K562 (cell line): ENCODE results near the gene FUBP3. TPM values are rescaled to one million over a fixed set of nuclear protein-coding genes. Genes with fewer than 3 reads are reported as not detected.

Source experiments
- ATAC-seq: fragments of 200-7000 bp; cut with Tn5 transposase; 3 replicates; pipeline ENCODE4 v1.9.1; 2020; ENCODE audit warnings: moderate library complexity
- BruUV-seq: library from RNA; stranded (reverse); fragments of 400-500 nt; replicated peaks from 2 replicates; lab custom pipeline; 2021; lab: Mats Ljungman, UMichigan
- CTCF ChIA-PET: fragments of 300-600 bp; formaldehyde crosslinking; extraction: SDS; loops from one replicate; lab custom pipeline; 2021; ENCODE audit warnings: low intra/inter-chr PET ratio; lab: Yijun Ruan, JAX
- POLR2A ChIA-PET: fragments of 300-600, 350-650 bp; sonication (Branson Sonifier 250); formaldehyde crosslinking; extraction: SDS; loops from one replicate; lab custom pipeline; 2021; ENCODE audit warnings: antibody characterized with exemption, inconsistent platforms; lab: Yijun Ruan, JAX
- DNase-seq, 4 experiments: peaks; one replicate each; pipeline versions ENCODE4 v3.0.0 to v3.0.0-alpha.2; 2011 to 2018; ENCODE audit warnings: low spot score in 3 of 4, mixed read lengths in 3 of 4; ENCODE audit errors: extremely low read depth in 1 of 4
- FAIRE-seq: peaks from 2 replicates; lab custom pipeline; 2011; peaks lifted over from hg19 to GRCh38; lab: Jason Lieb, UNC
- H2AFZ ChIP-seq: 2 replicates; pipeline ENCODE4 v1.6.0; 2011; ENCODE audit warnings: low read depth, low read length, control low read depth, inconsistent platforms
- H3K27ac ChIP-seq: fragments of 200-600 bp; 3 replicates; pipeline ENCODE4 v1.8.0; 2011; ENCODE audit warnings: low read depth, mild to moderate bottlenecking, control low read depth, inconsistent platforms, low read length, moderate library complexity, mixed read lengths; ENCODE audit errors: extremely low read depth
- H3K27me3 ChIP-seq, 2 experiments: fragments of 300-600 bp in 1 of 2; 2 replicates in 1 of 2; 3 replicates in 1 of 2; pipeline versions ENCODE4 v1.6.0 to v1.8.0; 2011; ENCODE audit warnings: inconsistent platforms in 2 of 2, low read length in 2 of 2, mild to moderate bottlenecking in 1 of 2, mixed read lengths in 1 of 2, moderate library complexity in 1 of 2; ENCODE audit not compliant: control insufficient read depth in 2 of 2, insufficient read depth in 2 of 2
- H3K36me3 ChIP-seq: fragments of 300-600 bp; 3 replicates; pipeline ENCODE4 v1.8.0; 2011; ENCODE audit warnings: mild to moderate bottlenecking, low read length, inconsistent platforms; ENCODE audit not compliant: control insufficient read depth, insufficient read depth
- H3K4me1 ChIP-seq, 2 experiments: fragments of 200-600 bp in 1 of 2; replicated peaks in 1 of 2; 2 replicates in 1 of 2; 3 replicates in 1 of 2; pipeline versions ENCODE4 v1.5.1 to v1.8.0; 2011; ENCODE audit warnings: inconsistent platforms in 2 of 2, low read length in 2 of 2, mild to moderate bottlenecking in 1 of 2, mixed read lengths in 1 of 2, moderate library complexity in 1 of 2; ENCODE audit not compliant: control insufficient read depth in 2 of 2, insufficient read depth in 2 of 2
- H3K4me2 ChIP-seq: 2 replicates; pipeline ENCODE4 v1.6.1; 2011; ENCODE audit warnings: low read length, control low read depth, inconsistent platforms, mixed read lengths; ENCODE audit not compliant: insufficient read depth
- H3K4me3 ChIP-seq: fragments of 200-600 bp; sonication (generic), shearing (Covaris generic); 2 replicates; pipeline ENCODE4 v1.5.1; 2016; ENCODE audit warnings: control low read depth, inconsistent platforms
- H3K79me2 ChIP-seq: fragments of 200-600 bp; 3 replicates; pipeline ENCODE4 v1.8.0; 2011; ENCODE audit warnings: low read length, inconsistent platforms; ENCODE audit not compliant: control insufficient read depth, insufficient read depth
- H3K9ac ChIP-seq, 2 experiments: 2 replicates each; pipeline versions ENCODE4 v1.6.0 to v1.6.1; 2011; ENCODE audit warnings: low read depth in 2 of 2, low read length in 2 of 2, control low read depth in 1 of 2, inconsistent platforms in 1 of 2, mild to moderate bottlenecking in 1 of 2, mixed read lengths in 1 of 2; ENCODE audit not compliant: insufficient read depth in 1 of 2
- H3K9me1 ChIP-seq: one replicate; pipeline ENCODE4 v1.6.0; 2011; ENCODE audit warnings: inconsistent platforms, mild to moderate bottlenecking, low read length, moderate library complexity; ENCODE audit not compliant: control insufficient read depth, insufficient read depth
- H3K9me3 ChIP-seq: replicated peaks from 2 replicates; pipeline ENCODE4 v1.5.1; 2011; ENCODE audit warnings: low read depth, low read length, inconsistent platforms; ENCODE audit not compliant: control insufficient read depth, insufficient read depth
- H4K20me1 ChIP-seq: replicated peaks from 2 replicates; pipeline ENCODE4 v1.6.1; 2011; ENCODE audit warnings: low read length, inconsistent platforms, mixed read lengths; ENCODE audit not compliant: control insufficient read depth, insufficient read depth
- CEBPB ChIP-seq: fragments of 450-650 bp; IDR thresholded peaks from 2 replicates; pipeline ENCODE4 v1.6.1; 2016; ENCODE audit warnings: missing genetic modification characterization, missing compliant biosample characterization
- MEF2D ChIP-seq: conservative IDR thresholded peaks from 2 replicates; pipeline ENCODE4 v1.6.1; 2016; ENCODE audit warnings: low read depth, missing genetic modification characterization, missing compliant biosample characterization
- PBX2 ChIP-seq, 2 experiments: IDR thresholded peaks in 1 of 2; conservative IDR thresholded peaks in 1 of 2; 2 replicates each; pipeline ENCODE4 v1.6.1; 2016; ENCODE audit warnings: low read depth in 2 of 2, mild to moderate bottlenecking in 1 of 2, missing compliant biosample characterization in 1 of 2, missing genetic modification characterization in 1 of 2, moderate library complexity in 1 of 2
- PURB ChIP-seq: sonication (generic); formaldehyde crosslinking; IDR thresholded peaks from 2 replicates; pipeline ENCODE4 v1.9.0; 2021; ENCODE audit warnings: low read depth, mild to moderate bottlenecking, missing genetic modification reagents
- RFX5 ChIP-seq: IDR thresholded peaks from 2 replicates; pipeline ENCODE4 v1.6.1; 2011; ENCODE audit warnings: low read depth, mild to moderate bottlenecking, improper control_type of control experiment, low read length
- SIRT6 ChIP-seq: IDR thresholded peaks from one replicate; pipeline ENCODE4 v1.6.1; 2012; ENCODE audit warnings: low read depth, mild to moderate bottlenecking, control low read depth, inconsistent platforms, low read length, moderate library complexity
- ZNF165 ChIP-seq: fragments of 250-450 bp; sonication (Bioruptor Pico); IDR thresholded peaks from 2 replicates; pipeline ENCODE4 v1.4.0; 2020; ENCODE audit warnings: borderline replicate concordance
- WGBS: fragments of 100-300 bp; shearing (Covaris generic); methylation state at CpG from one replicate; pipeline ENCODE4 v1.1.6; 2016; ENCODE audit warnings: low coverage, mixed read lengths; ENCODE audit not compliant: insufficient coverage; ENCODE audit errors: missing lambda C conversion rate; 5-methylcytosine and 5-hydroxymethylcytosine counted together
- in situ Hi-C: fragments of 300-500 bp; cut with MboI; formaldehyde crosslinking; loops from 4 replicates; pipeline ENCODE4 v1.15.0; 2018; ENCODE audit warnings: inconsistent platforms, mixed read lengths
- intact Hi-C: fragments of 100-400 bp; cut with micrococcal nuclease; formaldehyde crosslinking; loops from 2 replicates; pipeline ENCODE4 v1.14.2; 2022
- polyA plus RNA-seq, 8 experiments: library from polyadenylated mRNA; depleted of rRNA in 4 of 8; stranded (reverse) in 5 of 8; unstranded in 3 of 8; fragments of >200 nt; fragmentation: Nextera tagmentation in 2 of 8; fragmentation: Illumina TruSeq in 1 of 8; extraction: Ambion mirVana in 2 of 8; extraction: Trizol in 1 of 8; gene quantifications; 2 replicates each; pipeline versions ENCODE4 v1.2.1 to v1.2.3, GENCODE V29; 2011 to 2014; ENCODE audit warnings: inconsistent platforms in 1 of 8, missing spikeins in 1 of 8
- total RNA-seq, 7 experiments: library from RNA; depleted of rRNA in 6 of 7; stranded (reverse); fragments of >200 nt in 6 of 7; fragmentation: Illumina TruSeq in 2 of 7; extraction: Trizol in 2 of 7; gene quantifications; 2 replicates each; pipeline versions ENCODE4 v1.2.1 to v1.2.3, GENCODE V29; 2011 to 2021; ENCODE audit warnings: low replicate concordance in 1 of 7

The FUBP3 gene
- total and polyA plus RNA-seq, 9 of the 15 experiments (the other 6 are each of a cell fraction or from before 2014, with no cell fraction given), result 3.0 to 64.0 (median 48.1) TPM

GRCh38 chr9:130530938-130531337 lies 48.4 kb upstream of the FUBP3 start:
- Histone ChIP-seq H3K9me1 (no peaks in the 10 kb centered on the region), H4K20me1 (no peaks in the 10 kb centered on the region), H3K9ac (no peak overlapping the region), H3K4me2 (no peak overlapping the region), H3K36me3 (no peaks in the 10 kb centered on the region), H3K4me1 (peaks cover 20 to 63% of the 10 kb centered on the region in 2 experiments), H2AFZ (no peak overlapping the region), H3K4me3 (no peak overlapping the region), H3K27ac (no peak overlapping the region), H3K27me3 (no peaks in the 10 kb centered on the region), H3K79me2 (no peaks in the 10 kb centered on the region), H3K9me3 (no peaks in the 10 kb centered on the region)
- FAIRE-seq (no peak), ATAC-seq (no peak), DNase-seq (no peak)
- POLR2A ChIA-PET, result interaction anchor here (1.6 kb wide), 1 partner anchor 31 kb away, joined by 4 read pairs; no protein-coding TSS in a partner anchor
- CTCF ChIA-PET, result no interaction called here
- in situ Hi-C loops (no loop called here), intact Hi-C loops (no loop called here)
- TF ChIP-seq PBX2 (CRISPR knock-in tag; IDR thresholded peaks at IDR 0.05; ENCODE audit: low read depth) (no peak), PBX2 (tag; conservative IDR thresholded peaks at IDR 0.05; ENCODE audit: low read depth) (peak; percentile 55; the same call in 1 of the 2 replicates), MEF2D (tag) (no peak), CEBPB (tag) (peak; percentile 62), RFX5 (no peak), PURB (no peak), SIRT6 (no peak), ZNF165 (CRISPR knock-in tag) (no peak)
- no TSS peak for BruUV-seq
- 66% methylated on average over 9 of the region's 9 CpGs for WGBS
